Measurements from ENCODE around the gene PYHIN1.

DNA sequence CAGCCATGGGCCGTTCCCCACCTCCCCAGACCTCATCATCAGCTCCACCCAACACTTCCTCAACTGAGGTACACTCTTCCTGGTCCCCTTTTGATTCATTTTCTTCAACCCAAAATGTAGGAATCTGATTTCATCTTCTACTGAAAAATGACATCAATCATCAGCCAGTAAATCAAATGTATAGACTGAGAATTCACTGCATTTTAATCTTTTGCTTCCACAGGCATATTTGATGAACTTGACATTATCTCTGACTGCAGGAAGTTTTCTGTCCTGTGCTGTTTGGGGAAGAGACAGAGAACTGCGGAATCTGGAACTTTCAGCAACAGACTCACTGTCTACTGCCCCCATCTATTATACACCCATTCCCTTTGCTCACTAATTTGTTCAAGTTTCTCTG, 7.8 kb downstream of the PYHIN1 start:
- TF ChIP-seq EZH2 (IDR thresholded peaks at IDR 0.05; ENCODE audit: insufficient read depth, poor library complexity, severe bottlenecking) (no peak), EZH2phosphoT487 (IDR thresholded peaks at IDR 0.05; ENCODE audit: insufficient read depth, low read depth) (no peak)

All from GM23248 (cell line).